HepG2 (cell line): ENCODE results near the gene TCFL5. TPM values are rescaled to one million over a fixed set of nuclear protein-coding genes. Genes with fewer than 3 reads are reported as not detected.

Experiments
- ATF2 ChIP-seq: sonication (generic); formaldehyde crosslinking; IDR thresholded peaks from 2 replicates; pipeline ENCODE4 v1.4.0; 2020; ENCODE audit warnings: missing genetic modification reagents
- DZIP1 ChIP-seq: sonication (generic); formaldehyde crosslinking; IDR thresholded peaks from 2 replicates; pipeline ENCODE4 v1.5.0; 2020; ENCODE audit warnings: mild to moderate bottlenecking, missing genetic modification reagents
- FIP1L1 ChIP-seq: fragments of 200-400 bp; formaldehyde crosslinking; IDR thresholded peaks from 2 replicates; pipeline ENCODE4 v1.6.1; 2018; ENCODE audit warnings: low read depth, mild to moderate bottlenecking, low read length, moderate library complexity, borderline replicate concordance; ENCODE audit not compliant: insufficient read depth
- GTF3A ChIP-seq: sonication (generic); formaldehyde crosslinking; conservative IDR thresholded peaks from 2 replicates; pipeline ENCODE4 v1.4.0; 2020; ENCODE audit warnings: mild to moderate bottlenecking, missing genetic modification reagents
- HOXA5 ChIP-seq: sonication (generic); formaldehyde crosslinking; IDR thresholded peaks from 2 replicates; pipeline ENCODE4 v1.4.0; 2020; ENCODE audit warnings: missing genetic modification reagents
- JUND ChIP-seq: sonication (generic); formaldehyde crosslinking; IDR thresholded peaks from 2 replicates; pipeline ENCODE4 v1.8.0; 2022; ENCODE audit warnings: mild to moderate bottlenecking, missing genetic modification reagents
- KDM3A ChIP-seq: IDR thresholded peaks from 2 replicates; pipeline ENCODE4 v1.6.1; 2018; ENCODE audit warnings: low read depth, missing compliant biosample characterization
- NR2C2 ChIP-seq: sonication (generic); formaldehyde crosslinking; IDR thresholded peaks from 2 replicates; pipeline ENCODE4 v1.4.0; 2020; ENCODE audit warnings: missing genetic modification reagents, mild to moderate bottlenecking, moderate library complexity, borderline replicate concordance
- PRDM15 ChIP-seq: sonication (generic); formaldehyde crosslinking; IDR thresholded peaks from 2 replicates; pipeline ENCODE4 v1.4.0; 2020; ENCODE audit warnings: missing genetic modification reagents
- PRDM4 ChIP-seq: sonication (generic); formaldehyde crosslinking; IDR thresholded peaks from 2 replicates; pipeline ENCODE4 v1.9.0; 2021; ENCODE audit warnings: missing genetic modification reagents, borderline replicate concordance
- SMYD3 ChIP-seq: sonication (generic); formaldehyde crosslinking; IDR thresholded peaks from 2 replicates; pipeline ENCODE4 v1.8.1; 2023; ENCODE audit warnings: mild to moderate bottlenecking, missing genetic modification reagents
- SNAI1 ChIP-seq: sonication (generic); formaldehyde crosslinking; IDR thresholded peaks from 2 replicates; pipeline ENCODE4 v1.5.0; 2020; ENCODE audit warnings: mild to moderate bottlenecking, missing genetic modification reagents, borderline replicate concordance
- SYNCRIP ChIP-seq: fragments of 200-400 bp; formaldehyde crosslinking; IDR thresholded peaks from 2 replicates; pipeline ENCODE4 v1.6.1; 2018; ENCODE audit warnings: mild to moderate bottlenecking, low read depth, low read length; ENCODE audit not compliant: insufficient read depth
- ZBTB46 ChIP-seq: sonication (generic); formaldehyde crosslinking; IDR thresholded peaks from 2 replicates; pipeline ENCODE4 v1.4.0; 2020; ENCODE audit warnings: mild to moderate bottlenecking, missing genetic modification reagents, borderline replicate concordance
- ZNF720 ChIP-seq: sonication (generic); formaldehyde crosslinking; IDR thresholded peaks from 2 replicates; pipeline ENCODE4 v1.4.0; 2020; ENCODE audit warnings: missing genetic modification reagents
- polyA plus RNA-seq, 8 experiments: library from polyadenylated mRNA; depleted of rRNA in 3 of 8; stranded (reverse) in 7 of 8; unstranded in 1 of 8; fragments of >200 nt; fragmentation: Illumina TruSeq in 4 of 8; extraction: Trizol in 4 of 8; gene quantifications; 2 replicates each; pipeline versions ENCODE4 v1.2.1 to v1.2.3, GENCODE V29; 2011 to 2016; ENCODE audit warnings: low read depth in 4 of 8, missing spikeins in 1 of 8, mixed read lengths in 1 of 8; ENCODE audit not compliant: insufficient read depth in 1 of 8
- total RNA-seq, 5 experiments: library from RNA; depleted of rRNA; stranded (reverse); fragments of >200 nt; fragmentation: Illumina TruSeq; extraction: Trizol; gene quantifications; 2 replicates each; pipeline ENCODE4 v1.2.3, GENCODE V29; 2016; ENCODE audit warnings: low read depth in 1 of 5

Gene TCFL5
- total and polyA plus RNA-seq, 2 of the 13 experiments (the other 11 are each of a cell fraction or from before 2014, with no cell fraction given), result 14.8 to 20.0 TPM

- no peak for TF ChIP-seq PRDM15 (CRISPR knock-in tag)
- peak; percentile 54; the same call in 1 of the 2 replicates for TF ChIP-seq PRDM4
- TF ChIP-seq HOXA5 (CRISPR knock-in tag), result no peak
- no peak for TF ChIP-seq GTF3A (CRISPR knock-in tag)
- no peak for TF ChIP-seq ZNF720 (CRISPR knock-in tag)
- TF ChIP-seq SYNCRIP, result no peak
- no peak for TF ChIP-seq FIP1L1
- TF ChIP-seq ZBTB46, result no peak
- TF ChIP-seq SMYD3 (CRISPR knock-in tag), result no peak
- TF ChIP-seq ATF2 (CRISPR knock-in tag), result peak; percentile 58
- no peak; the same call in 1 of the 2 replicates for TF ChIP-seq DZIP1
- peak; percentile 63; the same call in 1 of the 2 replicates for TF ChIP-seq SNAI1 (CRISPR knock-in tag)
- TF ChIP-seq NR2C2 (CRISPR knock-in tag), result no peak
- TF ChIP-seq KDM3A, result 0 out of 2 replicates have a peak, but pooled peaks have one; percentile 27
- TF ChIP-seq JUND (CRISPR knock-in tag), result no peak
Observed at GRCh38 chr20:62875419-62876361, 14.1 kb upstream of the TCFL5 start (continued).
